IPS DF 19.7 (cell line): ENCODE data around the gene RAD1.
"Not testable (repeated sequence)": the region's sequence is repeated elsewhere in the genome, so short reads cannot be mapped to it uniquely, and the experiment has no call there.

Experiments used
- DNase-seq: peaks from one replicate; pipeline ENCODE4 v3.0.0-alpha.2; 2013; ENCODE audit warnings: low read depth, low spot score

Gene RAD1, protein sequence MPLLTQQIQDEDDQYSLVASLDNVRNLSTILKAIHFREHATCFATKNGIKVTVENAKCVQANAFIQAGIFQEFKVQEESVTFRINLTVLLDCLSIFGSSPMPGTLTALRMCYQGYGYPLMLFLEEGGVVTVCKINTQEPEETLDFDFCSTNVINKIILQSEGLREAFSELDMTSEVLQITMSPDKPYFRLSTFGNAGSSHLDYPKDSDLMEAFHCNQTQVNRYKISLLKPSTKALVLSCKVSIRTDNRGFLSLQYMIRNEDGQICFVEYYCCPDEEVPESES

DNA sequence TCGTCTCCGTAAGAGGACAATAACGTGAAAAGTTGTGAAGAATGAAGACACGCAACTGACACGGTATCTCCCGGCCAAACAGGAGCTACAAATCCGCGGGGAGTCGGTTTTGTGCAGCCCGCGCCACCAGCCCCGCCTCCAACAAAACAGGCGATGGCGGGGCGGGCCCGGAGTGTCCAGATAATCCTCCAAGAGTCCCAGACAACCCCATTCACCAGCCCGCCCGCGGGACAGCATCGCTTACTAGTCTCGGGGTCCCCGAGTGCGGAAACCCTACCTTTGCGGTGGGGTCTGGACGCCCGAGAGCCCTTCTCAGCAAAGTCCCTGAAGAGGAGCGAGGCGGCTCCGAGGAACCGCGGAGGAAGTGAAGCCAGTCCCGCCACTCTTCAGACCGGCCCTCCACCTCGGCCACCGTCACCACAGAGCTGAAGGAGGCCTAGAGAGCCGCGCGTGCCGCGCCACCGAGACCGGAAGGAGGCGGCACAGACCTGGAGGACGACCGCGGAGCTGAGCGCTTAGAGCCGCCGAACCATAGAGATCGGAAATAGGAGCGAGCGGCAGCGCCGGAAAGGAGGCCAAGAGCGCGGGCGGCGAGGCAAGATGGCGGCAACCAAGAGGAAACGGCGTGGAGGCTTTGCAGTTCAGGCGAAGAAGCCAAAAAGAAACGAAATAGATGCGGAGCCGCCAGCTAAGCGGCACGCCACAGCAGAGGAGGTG is at the start of gene RAD1, which contains the start of gene BRIX1:
Gene RAD1 (minus strand): TSS at position 366 of the 717 bp plus-strand sequence. CDS start 612 bp downstream, outside the sequence.
Gene BRIX1 (plus strand): TSS at position 573 of the 717 bp plus-strand sequence. CDS start 28 bp downstream, at position 601.
- peak; percentile 91 for DNase-seq

DNA sequence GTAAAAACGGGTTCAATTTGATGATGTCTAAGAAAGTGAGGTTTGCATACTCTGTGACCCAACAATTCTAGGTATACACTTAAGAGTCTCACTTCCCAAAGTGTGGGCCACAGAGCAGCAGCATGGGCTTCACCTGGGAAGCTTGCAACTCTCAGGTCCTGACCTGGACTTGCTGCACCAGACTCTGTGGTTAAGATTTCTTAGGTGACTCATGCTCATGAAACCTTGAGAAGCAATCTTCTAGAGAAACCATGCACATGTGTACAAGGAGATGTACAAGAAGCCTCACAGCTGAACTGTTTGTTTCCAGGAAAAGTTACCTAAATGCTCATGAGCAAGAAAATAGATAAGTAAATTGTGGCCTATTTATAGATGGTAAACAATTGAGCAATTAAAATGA is 44.0 kb upstream of the RAD1 start:
- DNase-seq: no peak

DNA sequence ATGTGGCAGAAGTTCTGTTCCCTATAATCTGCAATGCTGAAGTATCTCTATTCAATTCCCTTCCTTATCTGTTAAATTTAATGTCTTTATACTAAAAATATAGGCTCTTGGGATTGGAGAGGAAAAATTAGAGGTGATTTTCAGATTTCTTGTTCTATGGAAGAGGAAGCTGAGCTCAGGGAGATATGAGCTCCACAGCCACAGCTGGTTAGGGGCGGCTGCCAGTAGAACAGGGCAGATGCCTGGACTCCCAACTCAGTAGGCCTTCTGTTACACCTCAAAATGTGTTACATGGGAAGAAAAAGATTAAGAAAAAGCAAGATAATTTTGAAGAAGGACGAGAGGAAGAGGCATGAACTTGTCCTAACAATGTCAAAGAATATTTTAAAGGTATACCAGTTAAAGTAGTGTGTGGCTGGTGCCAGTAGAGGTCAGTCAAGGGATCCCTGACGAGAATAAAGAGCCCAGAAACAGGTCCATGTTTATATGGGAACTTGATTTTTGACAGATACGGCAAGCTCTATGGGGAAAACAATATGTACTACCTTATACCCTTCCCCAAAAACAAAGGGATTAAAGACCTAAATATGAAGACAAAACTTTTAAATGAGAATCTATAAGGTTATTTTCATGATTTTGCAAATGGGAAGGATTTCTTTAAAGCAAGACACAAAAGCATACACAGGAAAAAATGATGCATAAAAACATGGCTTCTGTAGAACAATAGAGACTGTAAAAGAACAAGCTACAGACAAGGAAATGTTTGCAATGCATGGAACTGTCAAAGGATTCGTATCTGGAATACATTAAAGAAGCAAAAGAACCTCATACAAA is 42.8 kb upstream of the RAD1 start:
- DNase-seq: no peak

DNA sequence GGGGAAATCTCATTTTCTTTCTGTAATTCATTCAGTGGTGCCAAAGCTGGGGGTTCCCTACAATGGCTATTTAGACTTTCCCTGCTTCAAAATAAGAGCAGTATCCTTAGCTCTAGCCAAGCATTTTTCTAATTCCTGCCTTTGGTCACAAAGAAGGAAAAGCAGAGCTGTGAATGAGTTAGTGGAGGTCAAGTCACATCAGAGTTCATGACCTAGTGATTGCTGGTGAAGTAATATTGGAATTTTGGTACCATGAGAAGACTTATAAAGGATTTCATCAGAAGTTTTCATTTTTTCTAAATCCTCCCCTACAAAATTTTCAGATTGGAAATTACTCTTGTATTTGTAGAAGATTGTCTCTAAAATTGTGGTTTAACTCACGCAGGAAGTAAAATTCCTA is 42.0 kb upstream of the RAD1 start:
- DNase-seq: no peak

DNA sequence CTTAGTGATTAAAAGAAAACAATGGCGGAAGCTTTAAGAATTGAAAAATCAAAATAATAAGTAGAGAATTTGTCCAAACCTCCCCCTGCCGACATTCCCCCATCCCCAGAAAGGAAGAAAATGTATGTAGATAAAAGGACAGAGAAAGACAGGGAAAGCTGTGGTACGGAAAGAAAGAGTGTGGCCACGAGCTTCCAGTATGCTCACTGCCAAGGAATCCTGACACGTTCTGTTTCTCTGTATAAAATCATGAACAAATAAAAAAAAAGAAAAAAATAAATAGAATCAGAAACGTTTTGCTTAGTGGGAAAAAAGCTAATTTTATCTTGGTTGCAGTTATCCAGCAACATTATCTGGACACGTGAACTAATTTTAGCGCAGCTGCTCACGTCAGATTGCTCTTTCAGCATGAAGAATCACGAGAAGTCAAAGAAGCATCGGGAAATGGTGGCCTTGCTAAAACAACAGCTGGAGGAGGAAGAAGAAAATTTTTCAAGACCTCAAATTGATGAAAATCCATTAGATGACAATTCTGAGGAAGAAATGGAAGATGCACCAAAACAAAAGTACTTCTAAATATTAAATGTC is 29.2 kb upstream of the RAD1 start:
- no peak for DNase-seq

DNA sequence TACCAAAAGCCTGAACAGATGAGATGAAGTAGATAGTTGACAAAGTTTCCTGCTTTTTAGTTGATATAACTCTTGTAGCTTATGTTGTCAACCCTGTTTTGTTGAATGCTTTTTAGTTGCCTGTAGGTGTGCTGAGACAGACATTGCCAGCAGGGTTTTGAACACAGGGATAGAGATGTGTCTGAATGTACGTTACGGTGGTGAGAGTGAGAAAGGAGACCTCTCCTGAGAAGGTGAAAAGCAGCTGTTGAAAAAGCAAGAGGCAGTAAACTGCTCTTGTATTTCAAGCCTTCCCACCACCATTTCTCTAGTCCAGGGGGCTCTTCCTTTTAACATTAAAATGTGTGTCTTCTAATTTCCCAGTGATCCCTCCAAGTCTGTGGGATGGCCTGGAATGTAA is 28.7 kb upstream of the RAD1 start:
- no peak for DNase-seq

DNA sequence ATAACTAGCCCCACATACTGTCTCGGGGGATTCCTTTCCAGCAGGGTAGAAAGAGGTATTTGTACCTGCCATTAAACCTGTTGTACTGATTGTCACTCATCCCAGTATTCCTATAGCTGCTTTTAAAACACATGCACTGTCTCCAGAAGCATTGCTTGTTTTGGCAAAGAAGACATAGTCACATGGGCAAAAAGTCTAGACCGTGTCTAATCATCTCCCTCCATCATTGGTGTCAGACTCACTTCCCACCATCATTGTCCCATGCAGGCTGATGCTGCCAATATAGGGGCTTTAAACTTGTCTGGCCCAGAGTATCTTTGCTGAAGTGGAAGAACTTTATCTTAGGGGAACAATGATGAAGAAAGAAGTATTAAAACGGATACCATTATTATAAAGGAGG is 26.6 kb upstream of the RAD1 start:
- no peak for DNase-seq

DNA sequence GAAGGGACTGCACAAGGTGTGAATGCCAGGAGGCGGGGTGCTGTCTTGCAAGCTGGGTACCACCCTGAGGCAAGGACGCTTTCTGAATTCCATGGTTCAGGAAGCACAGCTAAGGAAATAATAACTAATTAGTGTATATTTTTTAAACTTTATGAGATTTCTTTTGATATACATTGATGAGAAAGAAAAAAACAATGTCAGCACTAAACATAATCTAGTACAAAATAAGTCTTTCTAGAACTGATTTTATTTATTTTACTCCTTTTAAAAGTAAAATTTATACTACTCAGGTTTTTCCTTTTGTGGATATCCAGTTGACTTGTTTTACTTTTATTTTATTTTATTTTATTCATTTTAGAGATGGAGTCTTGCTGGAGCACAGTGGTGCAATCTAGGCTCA is 17.6 kb upstream of the RAD1 start:
- DNase-seq: no peak

DNA sequence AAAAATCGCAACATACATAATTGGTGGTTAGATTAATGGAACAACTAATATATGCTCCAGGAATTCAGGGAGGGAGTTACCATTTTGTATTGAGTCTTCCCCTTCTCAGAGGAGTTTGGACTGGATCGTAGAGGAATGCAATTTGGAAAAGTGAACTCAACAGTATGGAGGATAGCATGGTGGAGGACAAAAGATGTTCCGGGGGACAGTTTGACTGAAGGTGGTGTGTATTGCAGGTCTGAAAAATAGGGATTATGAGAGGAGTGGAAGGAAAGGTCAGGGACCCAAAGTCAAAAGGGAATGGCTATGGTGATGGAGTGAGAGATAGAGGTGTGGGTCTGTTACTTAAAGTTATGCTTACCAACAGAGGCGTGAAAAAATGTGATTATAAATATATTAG is 15.6 kb upstream of the RAD1 start:
- DNase-seq: no peak

DNA sequence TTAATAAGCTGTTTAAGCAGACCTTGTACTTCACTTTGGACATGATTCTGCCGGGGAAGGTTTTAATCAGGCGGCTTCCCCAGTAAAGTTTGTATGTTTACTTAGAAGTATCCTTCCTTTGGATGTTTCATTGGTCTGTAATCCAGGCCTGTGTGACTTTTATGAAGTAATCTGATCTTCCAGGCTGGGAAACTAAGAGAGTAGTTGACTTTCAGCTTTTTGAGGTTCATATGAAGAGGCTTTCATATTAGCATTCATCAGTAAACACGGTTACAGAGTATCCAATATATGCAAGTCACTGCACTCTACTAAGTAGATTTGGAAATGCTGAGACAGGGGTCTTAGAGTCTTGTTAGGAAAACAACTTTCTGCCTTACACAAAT is 15.1 kb upstream of the RAD1 start:
- DNase-seq: no peak

DNA sequence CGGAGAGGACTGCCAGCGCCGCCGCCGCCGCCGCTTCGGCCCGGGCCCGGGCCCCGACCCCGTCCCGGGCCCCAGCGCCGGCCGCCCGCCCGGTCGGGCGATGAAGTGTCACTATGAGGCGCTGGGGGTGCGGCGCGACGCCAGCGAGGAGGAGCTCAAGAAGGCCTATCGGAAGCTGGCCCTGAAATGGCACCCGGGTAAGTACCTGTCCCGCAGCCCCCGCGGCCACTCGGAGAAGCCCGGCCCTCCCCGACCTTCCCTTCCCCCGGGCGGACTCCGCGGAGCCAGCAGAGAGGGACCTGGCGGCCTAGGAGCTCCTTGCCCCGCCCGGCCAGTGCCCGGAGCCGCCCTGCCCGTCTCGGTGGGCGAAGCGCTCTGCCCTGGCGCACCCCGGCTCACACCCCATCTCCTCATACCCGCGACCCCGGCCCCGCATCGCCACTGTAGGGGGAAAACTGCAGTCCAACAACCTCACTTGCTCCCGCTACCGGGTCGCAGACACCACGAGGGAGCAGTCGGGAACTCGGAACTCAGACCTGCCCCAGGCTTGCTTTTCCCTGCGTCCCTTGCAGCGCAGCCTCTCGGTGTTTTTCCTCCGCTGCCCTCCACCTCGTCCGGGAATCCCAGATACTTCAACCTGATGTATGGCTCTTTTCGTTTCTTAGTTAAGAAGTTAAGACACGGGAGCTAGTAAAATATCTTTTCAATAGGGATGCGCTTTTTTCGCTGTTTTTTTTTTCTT is 14.6 kb upstream of the RAD1 start:
- peak; percentile 33 for DNase-seq

DNA sequence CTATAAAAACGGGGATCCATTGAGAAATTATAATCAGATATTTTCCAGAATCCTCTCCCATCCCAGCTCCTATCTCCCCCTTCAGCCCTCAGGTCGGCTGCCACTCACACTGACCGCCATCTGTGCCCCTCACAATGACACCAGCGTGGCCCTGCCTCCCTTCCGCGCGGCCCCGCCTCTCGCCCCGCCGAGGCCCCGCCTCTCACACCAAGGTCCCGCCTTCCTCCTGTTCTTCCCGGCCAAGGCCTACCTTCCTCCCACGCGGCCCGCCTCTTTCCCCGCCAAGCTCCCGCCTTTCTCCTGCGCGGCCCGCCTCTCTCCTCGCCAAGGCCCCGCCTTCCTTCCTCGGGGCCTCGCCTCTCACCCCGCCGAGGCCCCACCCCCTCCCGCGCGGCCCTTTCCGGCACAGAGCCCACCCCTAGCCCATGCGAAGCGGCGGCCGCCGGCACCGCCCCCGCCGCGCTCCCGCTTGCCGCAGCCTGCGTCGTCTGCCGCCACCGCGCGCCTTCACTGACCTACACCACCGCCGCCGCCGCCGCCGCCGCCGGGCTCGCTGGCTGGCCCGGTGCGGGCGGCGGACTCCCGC is 13.9 kb upstream of the RAD1 start, which contains the start of gene DNAJC21:
Gene DNAJC21 (plus strand): TSS at position 426 of the 586 bp plus-strand sequence. CDS start 261 bp downstream, outside the sequence.
- DNase-seq: peak; percentile 42

DNA sequence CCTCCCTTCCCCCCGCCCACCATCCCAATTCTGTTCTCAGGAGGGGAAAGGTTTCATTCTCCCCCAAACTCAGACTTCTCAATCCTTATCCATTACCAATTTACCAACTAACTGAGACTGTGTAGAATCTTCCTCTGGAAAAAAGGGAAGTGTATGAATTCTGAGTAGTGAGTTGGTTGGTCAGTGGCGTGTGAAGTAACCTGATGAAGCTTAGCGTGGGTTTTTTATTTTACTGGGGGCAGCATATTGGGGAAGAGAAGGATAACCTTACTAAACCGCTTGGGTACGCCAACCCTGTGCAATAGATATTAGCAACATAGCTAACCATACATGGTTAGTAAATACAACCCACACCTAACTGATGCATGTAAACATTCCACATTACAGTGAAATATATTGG is 13.0 kb upstream of the RAD1 start:
- no peak for DNase-seq

DNA sequence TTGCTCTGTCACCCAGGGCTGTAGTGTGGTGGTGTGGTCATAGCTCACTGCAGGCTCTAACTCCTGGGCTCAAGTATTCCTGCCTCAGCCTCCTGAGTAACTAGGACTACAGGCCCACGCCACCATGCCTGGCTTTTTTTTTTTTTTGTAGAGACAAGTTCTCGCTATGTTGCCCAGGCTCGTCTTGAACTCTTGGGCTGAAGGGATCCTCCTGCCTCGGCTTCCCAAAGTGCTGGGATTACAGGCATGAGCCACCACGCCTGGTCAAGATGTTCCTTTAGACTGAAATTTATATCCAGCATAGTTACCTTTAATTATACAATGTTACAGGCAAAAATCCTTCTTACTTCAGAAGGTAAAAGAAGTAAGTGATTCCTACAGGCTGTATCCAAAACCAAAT is 12.5 kb upstream of the RAD1 start:
- DNase-seq: no peak

DNA sequence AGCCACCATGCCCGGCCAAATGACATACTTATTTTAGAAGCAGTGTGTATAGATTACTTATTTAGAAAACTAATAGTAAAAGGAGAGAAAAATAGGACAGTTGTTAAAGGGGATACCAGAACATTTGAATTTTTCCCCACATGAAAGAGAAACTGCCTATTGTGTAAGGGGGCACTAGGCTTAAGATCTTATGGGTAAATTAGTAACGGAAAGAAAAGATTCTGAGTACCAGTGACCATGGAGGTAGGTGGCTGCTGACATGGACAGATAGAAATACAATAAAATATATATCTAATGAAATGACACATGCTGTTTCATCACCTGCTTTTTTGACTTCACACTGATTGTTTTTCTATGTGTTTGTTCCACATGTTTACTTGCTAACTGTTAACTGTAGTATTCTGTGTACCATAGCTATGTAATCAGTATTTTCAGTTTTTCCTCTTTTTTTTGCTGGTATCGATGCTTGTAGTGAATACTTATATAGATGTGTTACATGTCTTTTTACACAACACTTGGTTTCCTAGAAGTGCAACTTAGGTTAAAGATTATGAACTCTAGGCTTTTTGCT is 11.1 kb upstream of the RAD1 start:
- DNase-seq: no peak

DNA sequence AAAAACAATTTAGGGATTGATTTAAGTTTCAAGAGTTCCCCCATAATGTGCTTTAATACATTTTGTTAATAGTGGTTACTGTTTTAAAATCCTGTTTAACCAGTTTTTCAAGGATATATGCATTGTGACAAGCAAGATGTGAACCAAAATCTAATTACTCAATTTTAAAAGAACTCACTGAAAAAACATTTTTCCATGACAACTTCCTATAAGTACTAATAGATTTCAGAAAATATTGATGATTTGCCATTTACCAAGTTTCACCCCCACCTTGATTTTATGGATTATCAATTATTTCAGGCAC is 9.1 kb upstream of the RAD1 start:
- no peak for DNase-seq

DNA sequence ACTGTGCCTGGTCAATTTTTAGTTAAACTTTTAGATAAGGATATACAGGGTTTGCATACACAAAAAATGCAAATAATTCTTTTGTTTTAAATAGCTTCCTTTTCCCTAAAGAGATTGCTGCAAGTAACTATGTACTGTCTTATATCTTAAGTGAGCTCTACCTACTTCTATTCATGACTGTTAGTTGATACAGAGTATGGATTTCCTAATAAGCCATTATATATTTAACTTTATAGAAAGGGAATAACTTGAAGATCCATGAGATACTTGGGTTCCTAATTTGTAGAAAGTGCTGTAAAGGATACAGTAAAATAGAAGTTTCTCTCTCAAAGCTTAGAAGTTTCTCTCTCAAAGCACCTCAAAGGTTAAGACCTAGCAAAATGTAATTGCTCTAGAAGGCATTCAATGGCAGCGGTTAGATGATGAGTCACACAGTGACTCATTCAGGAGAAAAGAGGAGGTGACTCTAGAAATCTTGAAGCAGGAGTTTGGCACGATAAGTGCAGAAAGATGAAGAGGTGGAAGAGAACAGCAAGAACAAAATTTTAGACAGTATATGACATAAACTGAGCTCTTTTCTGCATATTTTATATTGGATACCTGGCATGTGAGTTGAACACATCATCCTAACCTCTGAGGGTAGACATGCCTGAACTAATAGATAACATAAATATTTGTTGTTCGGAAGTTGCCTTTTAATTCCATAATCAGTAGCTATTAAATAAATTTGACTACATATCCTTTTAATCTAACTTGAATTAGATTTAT is 8.6 kb upstream of the RAD1 start:
- DNase-seq: no peak

DNA sequence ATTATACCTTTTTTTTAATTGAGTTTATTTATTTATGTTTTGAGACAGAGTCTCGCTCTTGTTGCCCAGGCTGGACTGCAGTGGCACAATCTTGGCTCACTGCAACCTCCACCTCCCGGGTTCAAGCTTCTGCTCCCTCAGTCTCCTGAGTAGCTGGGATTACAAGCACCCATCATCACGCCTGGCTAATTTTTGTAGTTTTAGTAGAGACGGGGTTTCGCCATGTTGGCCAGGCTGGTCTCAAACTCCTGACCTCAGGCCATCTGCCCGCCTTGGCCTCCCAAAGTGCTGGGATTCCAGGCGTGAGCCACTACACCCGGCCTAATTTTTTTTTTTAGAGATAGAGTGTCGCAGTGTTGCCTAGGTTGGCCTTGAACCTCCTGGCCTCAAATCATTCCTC is 8.0 kb upstream of the RAD1 start:
- DNase-seq: not testable (repeated sequence)

DNA sequence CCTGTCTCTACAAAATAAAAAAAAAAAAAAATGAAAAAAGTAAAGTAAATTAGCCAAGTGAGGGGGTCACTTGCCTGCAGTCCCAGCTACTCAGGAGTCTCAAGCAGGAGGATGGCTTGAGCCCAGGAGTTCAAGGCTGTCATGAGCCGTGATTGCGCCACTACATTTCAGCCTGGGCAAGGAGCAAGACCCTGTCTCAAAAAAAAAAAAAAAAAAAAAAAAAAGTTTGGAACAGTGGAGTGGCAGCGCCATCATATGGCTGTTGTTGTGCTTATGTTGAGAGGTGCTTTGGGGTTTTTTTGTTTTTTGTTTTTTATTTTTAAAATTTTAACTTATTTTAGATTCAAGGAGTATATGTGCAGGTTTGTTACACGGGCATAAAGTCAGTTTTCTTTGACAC is 3.8 kb upstream of the RAD1 start:
- no peak for DNase-seq

DNA sequence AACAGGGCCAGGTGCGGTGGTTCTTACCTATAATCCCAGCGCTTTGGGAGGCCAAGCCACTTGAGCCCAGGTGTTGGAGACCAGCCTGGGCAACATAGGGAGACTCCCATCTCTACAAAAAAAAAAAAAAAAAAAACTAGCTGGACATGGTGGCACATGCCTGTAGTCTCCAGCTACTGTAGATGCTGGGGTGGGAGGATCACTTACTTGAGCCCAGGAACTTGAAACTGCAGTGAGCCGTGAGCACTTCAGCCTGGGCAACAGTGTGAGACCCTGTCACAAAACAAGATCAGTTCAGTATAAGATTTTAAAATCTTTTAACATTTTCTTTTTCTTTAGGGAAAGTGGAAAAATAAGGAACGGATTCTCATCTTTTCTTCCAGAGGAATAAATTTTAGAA is 2.7 kb upstream of the RAD1 start:
- DNase-seq: no peak
